ENCODE data around the gene SLC25A43. TPM values are rescaled to one million over a fixed set of nuclear protein-coding genes. Genes with fewer than 3 reads are reported as not detected.

Gene SLC25A43
- total and polyA plus RNA-seq, 9 of the 15 experiments (the other 6 are each of a cell fraction or from before 2014, with no cell fraction given) = 1.3 to 8.4 (median 4.0) TPM

DNA sequence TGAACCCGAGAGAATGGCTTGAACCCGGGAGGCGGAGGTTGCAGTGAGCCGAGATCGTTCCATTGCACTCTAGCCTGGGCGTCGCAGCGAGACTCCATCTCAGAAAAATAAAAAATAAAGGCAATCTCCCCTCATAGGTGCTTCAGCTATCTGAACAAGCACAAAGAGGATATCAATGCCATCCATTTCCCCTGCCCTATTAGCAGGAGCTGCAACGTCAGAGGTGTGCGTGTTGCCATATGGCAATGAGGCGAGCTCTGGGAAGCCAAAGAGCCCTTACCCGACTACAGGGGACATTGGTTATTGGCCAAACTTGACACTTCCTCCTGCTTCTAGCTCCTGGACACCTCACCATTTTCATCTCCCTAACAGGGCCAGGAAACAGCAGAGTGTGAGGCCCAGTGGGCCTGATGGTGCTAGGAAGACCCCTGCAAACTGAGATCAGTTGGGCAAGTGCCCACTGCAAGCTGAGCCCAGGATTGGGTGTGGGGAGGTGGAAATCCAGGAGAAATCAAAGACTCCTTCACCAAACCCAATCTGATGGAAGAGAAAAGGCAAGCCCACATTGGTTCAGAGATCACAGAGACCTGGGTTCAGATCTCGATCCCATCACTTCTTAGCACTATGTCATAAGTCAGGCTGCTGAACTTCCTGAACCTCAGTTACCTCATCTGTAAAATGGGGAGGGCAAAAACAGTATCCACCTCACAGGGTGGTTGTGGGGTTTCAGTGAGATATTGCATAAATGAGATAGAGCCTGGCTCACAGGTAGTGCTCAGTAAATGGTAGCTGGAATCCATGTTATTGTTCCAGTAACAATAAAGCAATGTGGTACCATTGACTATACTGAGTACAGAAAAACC is 90.3 kb downstream of the SLC25A43 start:
- intact Hi-C loops (cut with micrococcal nuclease) = no loop called here

More for the DNA sequence above, 90.3 kb downstream of the SLC25A43 start:
- ChIA-PET POLR2A (interaction anchor here (0.7 kb wide), 1 partner anchor 302 kb away, joined by 3 read pairs; the partner anchor contains the start of gene RPL39), CTCF (ENCODE audit: low intra/inter-chr PET ratio) (interaction anchor here (0.6 to 1.5 kb wide), 4 partner anchors 11 to 291 kb away, joined by 3 to 5 read pairs (median 4); no protein-coding TSS in a partner anchor)
- Histone ChIP-seq H3K27me3 (ENCODE audit: control insufficient read depth in 2 of 2, insufficient read depth in 2 of 2, low read length in 2 of 2) (no peaks in the 10 kb centered on the region), H3K4me3 (no peak overlapping the region), H3K4me2 (ENCODE audit: insufficient read depth, low read length) (no peak overlapping the region), H3K79me2 (ENCODE audit: control insufficient read depth, insufficient read depth, low read length) (no peaks in the 10 kb centered on the region), H2AFZ (ENCODE audit: low read depth, low read length) (no peak overlapping the region), H3K27ac (ENCODE audit: extremely low read depth, low read depth, low read length) (no peak overlapping the region), H3K4me1 (replicated peaks in 1 of 2; ENCODE audit: control insufficient read depth in 2 of 2, insufficient read depth in 2 of 2, low read length in 2 of 2) (no peaks in the 10 kb centered on the region; a peak in 1 of 5 replicates), H4K20me1 (replicated peaks; ENCODE audit: control insufficient read depth, insufficient read depth, low read length) (no peaks in the 10 kb centered on the region), H3K9ac (ENCODE audit: insufficient read depth in 1 of 2, low read depth in 2 of 2, low read length in 2 of 2) (no peak overlapping the region), H3K9me3 (replicated peaks; ENCODE audit: control insufficient read depth, insufficient read depth, low read depth, low read length) (no peaks in the 10 kb centered on the region), H3K9me1 (ENCODE audit: control insufficient read depth, insufficient read depth, low read length) (no peaks in the 10 kb centered on the region), H3K36me3 (ENCODE audit: control insufficient read depth, insufficient read depth, low read length) (no peaks in the 10 kb centered on the region)
- FAIRE-seq = no peak
- no peak for ATAC-seq
- peak; percentile 65 for TF ChIP-seq RBM25 (IDR thresholded peaks at IDR 0.05; ENCODE audit: low read depth, low read length, severe bottlenecking)
- TF ChIP-seq ZNF764 (CRISPR knock-in tag; IDR thresholded peaks at IDR 0.05; ENCODE audit: low read depth) = no peak
- TF ChIP-seq NFIC (IDR thresholded peaks at IDR 0.05) = no peak
- no peak for TF ChIP-seq TAL1 (IDR thresholded peaks at IDR 0.05)
- TF ChIP-seq CHD4 (IDR thresholded peaks at IDR 0.05; ENCODE audit: insufficient read depth, insufficient replicate concordance, low read depth, low read length, poor library complexity, severe bottlenecking) = no peak
- TF ChIP-seq, protein P1, sequence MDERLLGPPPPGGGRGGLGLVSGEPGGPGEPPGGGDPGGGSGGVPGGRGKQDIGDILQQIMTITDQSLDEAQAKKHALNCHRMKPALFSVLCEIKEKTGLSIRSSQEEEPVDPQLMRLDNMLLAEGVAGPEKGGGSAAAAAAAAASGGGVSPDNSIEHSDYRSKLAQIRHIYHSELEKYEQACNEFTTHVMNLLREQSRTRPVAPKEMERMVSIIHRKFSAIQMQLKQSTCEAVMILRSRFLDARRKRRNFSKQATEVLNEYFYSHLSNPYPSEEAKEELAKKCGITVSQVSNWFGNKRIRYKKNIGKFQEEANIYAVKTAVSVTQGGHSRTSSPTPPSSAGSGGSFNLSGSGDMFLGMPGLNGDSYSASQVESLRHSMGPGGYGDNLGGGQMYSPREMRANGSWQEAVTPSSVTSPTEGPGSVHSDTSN (CRISPR knock-in tag; IDR thresholded peaks at IDR 0.05; ENCODE audit: low read depth) = no peak
- TF ChIP-seq, protein P1 (tag; conservative IDR thresholded peaks at IDR 0.05; ENCODE audit: low read depth) = no peak
- in situ Hi-C loops (cut with MboI) = no loop called here
- DNase-seq (ENCODE audit: extremely low read depth in 1 of 4, low spot score in 3 of 4) = no peak
- no TSS peak for BruUV-seq (replicated peaks)
- 35% methylated on average over 12 of the region's 13 CpGs for WGBS (ENCODE audit: insufficient coverage, low coverage, missing lambda C conversion rate)
